IMR-90 (cell line): ENCODE measurements around the gene MEGF9. TPM values are rescaled to one million over a fixed set of nuclear protein-coding genes. Genes with fewer than 3 reads are reported as not detected.

ENCODE experiments used
- ATAC-seq: fragments of 200-7000 bp; cut with Tn5 transposase; 2 replicates; pipeline ENCODE4 v1.9.1; 2020; ENCODE audit warnings: low read depth, mild to moderate bottlenecking, moderate library complexity
- BruUV-seq: library from RNA; stranded (reverse); fragments of 400-500 nt; replicated peaks from 2 replicates; lab custom pipeline; 2021; lab: Mats Ljungman, UMichigan
- CTCF ChIA-PET: fragments of 300-600 bp; formaldehyde crosslinking; extraction: SDS; loops from one replicate; lab custom pipeline; 2021; ENCODE audit warnings: antibody characterized with exemption; lab: Yijun Ruan, JAX
- POLR2A ChIA-PET: fragments of 300-600 bp; sonication (Branson Sonifier 250); formaldehyde crosslinking; loops from one replicate; lab custom pipeline; 2022; ENCODE audit warnings: antibody characterized with exemption; ENCODE audit not compliant: unreplicated experiment; lab: Charles Lee
- DNase-seq: peaks from one replicate; pipeline ENCODE4 v3.0.0; 2013
- H2AFZ ChIP-seq: replicated peaks from 2 replicates; pipeline ENCODE3; 2013; ENCODE audit warnings: low read length, mild to moderate bottlenecking; ENCODE audit not compliant: poor library complexity
- H2AK5ac ChIP-seq: 2 replicates; pipeline ENCODE4 v1.6.1; 2013; ENCODE audit warnings: low read depth, low read length, inconsistent platforms
- H2AK9ac ChIP-seq: replicated peaks from 2 replicates; pipeline ENCODE3; 2013; ENCODE audit warnings: mild to moderate bottlenecking, low read depth, low read length, moderate library complexity; ENCODE audit not compliant: poor library complexity
- H2BK120ac ChIP-seq: 2 replicates; pipeline ENCODE4 v1.6.1; 2013; ENCODE audit warnings: low read depth, low read length, inconsistent platforms
- H2BK15ac ChIP-seq: 3 replicates; pipeline ENCODE4 v1.6.1; 2013; ENCODE audit warnings: low read depth, low read length, inconsistent platforms
- H2BK20ac ChIP-seq: 2 replicates; pipeline ENCODE4 v1.6.1; 2013; ENCODE audit warnings: low read depth, mild to moderate bottlenecking, inconsistent platforms, low read length, moderate library complexity
- H2BK5ac ChIP-seq: 2 replicates; pipeline ENCODE4 v1.6.1; 2013; ENCODE audit warnings: mild to moderate bottlenecking, low read depth, low read length, inconsistent platforms; ENCODE audit not compliant: poor library complexity, severe bottlenecking
- H3K14ac ChIP-seq: replicated peaks from 2 replicates; pipeline ENCODE4 v1.6.1; 2013; ENCODE audit warnings: low read depth, low read length, inconsistent platforms
- H3K18ac ChIP-seq: 2 replicates; pipeline ENCODE4 v1.6.1; 2013; ENCODE audit warnings: low read depth, low read length, control low read depth
- H3K23ac ChIP-seq: 2 replicates; pipeline ENCODE4 v1.6.1; 2013; ENCODE audit warnings: low read depth, low read length, inconsistent platforms
- H3K27ac ChIP-seq: 2 replicates; pipeline ENCODE4 v1.5.1; 2013; ENCODE audit warnings: mild to moderate bottlenecking, control low read depth, low read length; ENCODE audit not compliant: insufficient read depth
- H3K27me3 ChIP-seq: 2 replicates; pipeline ENCODE4 v1.6.1; 2013; ENCODE audit warnings: low read length; ENCODE audit not compliant: control insufficient read depth, insufficient read depth
- H3K36me3 ChIP-seq: 2 replicates; pipeline ENCODE4 v1.6.1; 2013; ENCODE audit warnings: low read length, mixed read lengths; ENCODE audit not compliant: control insufficient read depth, insufficient read depth
- H3K4ac ChIP-seq: 2 replicates; pipeline ENCODE4 v1.6.1; 2013; ENCODE audit warnings: low read depth, low read length, inconsistent platforms
- H3K4me1 ChIP-seq: 2 replicates; pipeline ENCODE4 v1.6.1; 2013; ENCODE audit warnings: low read length, mixed read lengths; ENCODE audit not compliant: control insufficient read depth, insufficient read depth
- H3K4me2 ChIP-seq: 2 replicates; pipeline ENCODE4 v1.6.1; 2013; ENCODE audit warnings: low read depth, mild to moderate bottlenecking, control low read depth, low read length, moderate library complexity
- H3K4me3 ChIP-seq: 2 replicates; pipeline ENCODE4 v1.5.1; 2013; ENCODE audit warnings: low read depth, mild to moderate bottlenecking, control low read depth, low read length, moderate library complexity; ENCODE audit not compliant: insufficient read depth
- H3K56ac ChIP-seq: 2 replicates; pipeline ENCODE4 v1.6.1; 2013; ENCODE audit warnings: low read length, inconsistent platforms; ENCODE audit not compliant: insufficient read depth; ENCODE audit errors: extremely low read depth
- H3K79me1 ChIP-seq, 2 experiments: 2 replicates each; pipeline ENCODE4 v1.6.1; 2013; ENCODE audit warnings: low read length in 2 of 2, inconsistent platforms in 1 of 2, low read depth in 1 of 2
- H3K9ac ChIP-seq: 2 replicates; pipeline ENCODE4 v1.6.1; 2013; ENCODE audit warnings: low read depth, low read length, control low read depth
- H3K9me1 ChIP-seq: 2 replicates; pipeline ENCODE4 v1.6.1; 2013; ENCODE audit warnings: low read length, inconsistent platforms; ENCODE audit not compliant: insufficient read depth
- H3K9me3 ChIP-seq: 2 replicates; pipeline ENCODE4 v1.6.1; 2013; ENCODE audit warnings: low read length; ENCODE audit not compliant: control insufficient read depth, insufficient read depth
- H4K20me1 ChIP-seq: 2 replicates; pipeline ENCODE4 v1.6.1; 2013; ENCODE audit warnings: low read length, inconsistent platforms; ENCODE audit not compliant: insufficient read depth
- H4K5ac ChIP-seq: 2 replicates; pipeline ENCODE4 v1.6.1; 2013; ENCODE audit warnings: mild to moderate bottlenecking, low read depth, low read length, control low read depth
- H4K8ac ChIP-seq, 2 experiments: 2 replicates each; pipeline ENCODE4 v1.6.1; 2013; ENCODE audit warnings: low read depth in 2 of 2, low read length in 2 of 2, control low read depth in 1 of 2, inconsistent platforms in 1 of 2
- H4K91ac ChIP-seq: 2 replicates; pipeline ENCODE4 v1.6.1; 2013; ENCODE audit warnings: low read depth, low read length, inconsistent platforms; ENCODE audit not compliant: insufficient read depth
- CEBPB ChIP-seq: IDR thresholded peaks from 2 replicates; pipeline ENCODE4 v1.6.1; 2012; ENCODE audit warnings: low read depth, low read length, improper control_type of control experiment
- CTCF ChIP-seq: conservative IDR thresholded peaks from 2 replicates; pipeline ENCODE4 v1.5.1; 2012; ENCODE audit warnings: mild to moderate bottlenecking, low read depth, low read length, improper control_type of control experiment
- dilution Hi-C: fragments of 300-500 bp; cut with HindIII; formaldehyde crosslinking; loops from one replicate; pipeline ENCODE4 v1.14.3; 2018; ENCODE audit warnings: low sequenced_read_pairs; ENCODE audit not compliant: unreplicated experiment
- in situ Hi-C: fragments of 300-500 bp; cut with MboI; formaldehyde crosslinking; loops from 3 replicates; pipeline ENCODE4 v1.14.3; 2019; ENCODE audit warnings: low sequenced_read_pairs, inconsistent platforms, mixed read lengths
- intact Hi-C: fragments of 100-400 bp; cut with micrococcal nuclease; formaldehyde crosslinking; loops from 2 replicates; pipeline ENCODE4 v1.10.0; 2022
- polyA plus RNA-seq, 3 experiments: library from polyadenylated mRNA; depleted of rRNA; stranded (reverse); fragments of >200 nt; gene quantifications; 2 replicates each; pipeline ENCODE4 v1.2.3, GENCODE V29; 2012; ENCODE audit warnings: low replicate concordance in 1 of 3
- total RNA-seq: library from RNA; depleted of rRNA; stranded (reverse); fragments of >200 nt; gene quantifications from 2 replicates; pipeline ENCODE4 v1.2.3, GENCODE V29; 2012

Gene MEGF9
- total and polyA plus RNA-seq, 2 of the 4 experiments (the other 2 are of a cell fraction) = 3.4 TPM

GRCh38 chr9:120616966-120617935 lies 97.0 kb downstream of the MEGF9 start:
- in situ Hi-C loops = loop anchor here (25.0 kb wide), 1 partner anchor 445 kb away; the partner anchor contains the start of genes C5 and CNTRL
- ATAC-seq (peak; percentile 18), DNase-seq (peak; percentile 18)
- peak overlapping the region; percentile 76 for H3K18ac ChIP-seq
- H4K20me1 ChIP-seq = no peaks in the 10 kb centered on the region
- H3K36me3 ChIP-seq = 0 out of 2 replicates have a peak, but pooled peaks cover 4% of the 10 kb centered on the region
- H2AK5ac ChIP-seq = peak overlapping the region; percentile 46; the same call in 1 of the 2 replicates
- H3K27me3 ChIP-seq = no peaks in the 10 kb centered on the region
- peak overlapping the region; percentile 81 for H2BK20ac ChIP-seq
- no TSS peak for BruUV-seq
- peak overlapping the region; percentile 51; the same call in 1 of the 2 replicates for H3K4me2 ChIP-seq
- H4K91ac ChIP-seq = peak overlapping the region; percentile 66; the same call in 1 of the 2 replicates
- intact Hi-C loops = loop anchor here (5.0 kb wide), 2 partner anchors 320 to 440 kb away; no protein-coding TSS in a partner anchor
- H3K79me1 ChIP-seq = 0 out of 4 replicates have a peak, but pooled peaks cover 0 to 4% of the 10 kb centered on the region in 2 experiments
- no peak for TF ChIP-seq CTCF
- peak; percentile 93 for TF ChIP-seq CEBPB
- H3K4ac ChIP-seq = peak overlapping the region; percentile 63
- ChIA-PET POLR2A (no interaction called here), CTCF (interaction anchor here (0.6 kb wide), 1 partner anchor 1312 kb away, joined by 3 read pairs; no protein-coding TSS in a partner anchor)
- no peak overlapping the region for H2BK15ac ChIP-seq
- no peak overlapping the region for H2AK9ac ChIP-seq
- peaks cover 11% of the 10 kb centered on the region for H3K4me1 ChIP-seq
- H3K9me1 ChIP-seq = peaks cover 4% of the 10 kb centered on the region; the same call in 1 of the 2 replicates
- H4K5ac ChIP-seq = peak overlapping the region; percentile 68
- H2BK5ac ChIP-seq = peak overlapping the region; percentile 46
- no peak overlapping the region for H3K9ac ChIP-seq
- H4K8ac ChIP-seq = peak overlapping the region in 1 of 2 experiments; percentile 64; a peak in 2 of 4 replicates
- peak overlapping the region; percentile 85 for H3K14ac ChIP-seq
- no peak overlapping the region for H3K27ac ChIP-seq
- H3K9me3 ChIP-seq = no peaks in the 10 kb centered on the region
- dilution Hi-C loops = no loop called here
- peak overlapping the region; percentile 32; the same call in 1 of the 2 replicates for H3K23ac ChIP-seq
- H2BK120ac ChIP-seq = peak overlapping the region; percentile 83
- H3K56ac ChIP-seq = peak overlapping the region; percentile 32; the same call in 1 of the 2 replicates
- H2AFZ ChIP-seq = no peak overlapping the region
- no peak overlapping the region for H3K4me3 ChIP-seq
